ENCODE results near the gene NRP1.

The NRP1 gene

GRCh38 chr10:33174674-33175434 is 159.6 kb downstream of the NRP1 start:
- no peak for DNase-seq

- no peak for DNase-seq
Measured at GRCh38 chr10:33165911-33166310, 168.6 kb downstream of the NRP1 start.

DNA sequence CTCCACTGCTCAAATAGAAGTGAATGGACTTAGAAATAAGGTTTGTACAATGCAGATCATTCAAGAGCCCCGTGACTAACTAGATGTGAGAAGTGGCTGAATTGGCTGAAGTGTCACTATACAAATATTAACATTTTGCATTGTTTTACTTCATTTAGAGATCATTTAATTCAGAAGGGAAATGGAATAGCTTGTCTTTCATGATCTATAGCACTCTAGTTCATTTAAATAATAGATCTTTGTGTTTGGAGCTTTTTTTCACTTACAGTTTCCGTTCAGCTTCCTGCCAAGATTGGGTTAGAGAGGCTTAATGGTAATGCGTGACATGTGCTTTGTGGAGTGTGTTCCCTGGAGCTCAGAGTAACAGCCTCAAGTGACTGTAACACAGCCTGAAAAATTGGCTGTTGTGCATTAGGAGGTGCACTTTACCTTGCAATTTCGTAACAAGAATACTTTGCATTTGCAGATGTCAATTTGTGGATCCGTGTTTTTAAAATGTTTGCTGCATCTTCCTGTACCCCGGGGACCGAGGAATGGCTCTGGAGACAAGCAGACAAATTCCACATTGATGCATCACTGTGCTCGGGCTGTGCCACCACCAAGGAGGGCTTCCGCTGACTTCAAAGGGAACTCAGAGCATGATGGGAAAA is 170.3 kb downstream of the NRP1 start:
- no peak for DNase-seq

GRCh38 chr10:33162248-33162575 is 172.3 kb downstream of the NRP1 start:
- no peak for DNase-seq

- DNase-seq, result no peak
Measured at GRCh38 chr10:33161550-33162247, 172.8 kb downstream of the NRP1 start.

GRCh38 chr10:33160151-33160550 is 174.3 kb downstream of the NRP1 start:
- no peak for DNase-seq

GRCh38 chr10:33157103-33157502 is 177.4 kb downstream of the NRP1 start:
- DNase-seq, result no peak

- peak; percentile 11 for DNase-seq
Measured at GRCh38 chr10:33155720-33156638, 178.5 kb downstream of the NRP1 start.

- DNase-seq, result no peak
Measured at GRCh38 chr10:33154590-33154989, 179.9 kb downstream of the NRP1 start.

DNA sequence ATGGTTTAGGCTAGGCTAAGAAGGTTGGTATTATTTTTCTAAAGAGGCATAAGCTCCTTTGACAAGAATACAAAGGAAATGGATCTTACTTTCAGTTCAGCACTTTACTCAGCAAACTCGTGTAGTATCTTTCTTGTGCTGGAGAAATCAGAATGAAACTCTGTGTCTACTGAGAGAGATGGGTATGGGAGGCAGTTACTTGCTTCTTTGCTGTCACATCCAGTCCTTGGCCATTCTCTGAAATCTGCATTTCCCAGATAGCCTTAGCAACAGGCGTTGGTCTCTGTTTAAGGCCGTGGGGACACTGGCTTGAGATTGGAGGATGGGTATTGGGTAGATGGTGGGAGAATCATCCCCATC is 180.5 kb downstream of the NRP1 start:
- no peak for DNase-seq

GRCh38 chr10:33153251-33153967 is 181.1 kb downstream of the NRP1 start:
- DNase-seq, result no peak

DNA sequence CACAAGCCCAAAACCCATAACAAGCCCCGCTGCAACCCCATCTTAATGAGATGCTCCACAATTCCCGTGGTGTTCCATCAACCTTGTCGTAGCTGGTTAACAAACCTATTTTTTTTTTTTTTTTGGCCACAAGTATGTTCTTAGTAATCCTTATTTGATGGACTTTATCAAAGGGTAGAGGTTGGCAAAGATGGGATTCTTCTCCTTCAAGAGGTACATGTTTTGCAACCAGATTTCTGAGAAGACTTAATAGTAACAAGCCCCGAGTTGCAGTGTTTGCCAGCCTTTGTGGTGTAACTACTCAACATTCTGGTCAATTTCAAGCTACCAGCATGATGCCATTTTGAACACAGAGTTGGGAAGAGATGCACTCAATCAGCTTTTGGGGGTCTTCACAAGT is 181.7 kb downstream of the NRP1 start:
- DNase-seq, result no peak

DNA sequence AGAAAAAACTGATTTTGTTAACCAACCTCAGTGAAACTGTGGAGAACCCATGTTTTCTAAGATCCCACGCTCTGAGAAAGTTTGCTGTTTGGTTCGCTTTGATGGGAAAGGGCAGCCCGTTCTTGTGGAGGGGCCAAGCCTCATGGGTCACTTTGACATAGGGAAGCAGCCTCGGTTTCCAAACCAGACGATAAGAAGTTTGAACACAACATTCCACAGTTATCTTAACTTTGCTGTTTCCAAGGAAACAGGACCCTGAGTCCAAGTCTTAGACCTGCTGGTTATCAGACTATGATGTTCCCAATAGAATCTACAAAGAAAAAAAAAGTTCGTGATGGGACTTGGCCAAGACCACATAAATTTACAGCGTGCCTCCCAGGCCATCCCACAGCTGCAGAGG is 182.3 kb downstream of the NRP1 start:
- no peak for DNase-seq

DNA sequence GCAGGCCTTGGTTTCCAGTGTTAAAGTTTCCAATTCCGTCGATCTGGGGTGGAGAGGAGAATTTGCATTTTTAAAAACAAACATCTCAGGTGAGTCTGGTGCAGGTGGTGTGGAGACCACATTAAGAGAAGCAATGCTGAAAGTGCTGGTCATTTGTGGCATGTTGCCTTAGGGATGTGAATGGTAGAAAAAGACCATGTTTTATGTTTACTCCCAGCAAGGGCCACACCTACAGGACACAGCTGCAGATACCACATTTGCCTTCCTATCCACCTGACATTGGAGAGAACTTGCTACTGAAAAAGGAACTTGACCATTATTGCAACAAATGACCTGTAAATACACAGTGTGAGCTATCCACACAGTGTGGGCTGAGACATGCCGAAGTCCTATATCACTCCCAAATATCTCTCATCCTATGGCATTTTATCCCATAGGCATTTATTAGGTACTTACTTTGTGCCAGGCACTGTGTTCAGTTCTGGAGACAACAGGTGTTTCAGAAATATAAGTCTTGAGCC is 183.1 kb downstream of the NRP1 start:
- DNase-seq, result no peak

DNA sequence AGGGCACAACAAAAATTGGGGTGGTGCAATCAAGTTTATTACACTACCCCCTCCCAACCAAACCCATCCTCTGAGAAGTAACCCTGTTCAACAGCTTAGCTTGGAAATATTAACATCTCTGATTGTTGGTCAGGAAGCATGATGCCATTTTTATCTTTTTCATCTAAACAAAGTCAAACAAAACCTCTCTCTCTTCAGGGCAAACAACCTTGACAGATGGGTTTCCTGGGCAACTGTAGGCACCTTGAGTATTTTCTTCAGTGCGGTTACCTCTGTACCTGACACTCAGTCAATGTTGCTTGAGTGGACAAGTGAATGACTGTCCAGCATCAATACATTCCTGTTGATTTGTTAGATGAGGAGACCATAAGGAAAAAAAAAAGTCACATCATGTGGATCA is 183.6 kb downstream of the NRP1 start:
- DNase-seq, result no peak

GRCh38 chr10:33150146-33150545 is 184.3 kb downstream of the NRP1 start:
- DNase-seq, result no peak

DNA sequence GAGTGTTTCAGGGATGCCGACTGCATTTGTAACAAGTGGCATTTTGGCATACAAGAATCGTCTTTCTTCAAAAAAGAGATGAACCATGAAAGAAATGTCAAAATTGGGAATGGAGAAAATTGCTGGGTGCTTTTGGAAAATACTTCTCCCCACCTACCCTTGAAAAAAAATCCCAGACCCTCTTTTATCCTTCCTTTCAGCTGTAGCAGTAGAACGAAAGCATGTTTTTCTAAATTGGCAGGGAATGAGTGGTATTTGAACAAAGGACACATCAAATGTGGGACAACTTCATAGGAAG is 187.5 kb downstream of the NRP1 start:
- DNase-seq, result no peak

- DNase-seq, result no peak
Measured at GRCh38 chr10:33146189-33147012, 188.1 kb downstream of the NRP1 start.

DNA sequence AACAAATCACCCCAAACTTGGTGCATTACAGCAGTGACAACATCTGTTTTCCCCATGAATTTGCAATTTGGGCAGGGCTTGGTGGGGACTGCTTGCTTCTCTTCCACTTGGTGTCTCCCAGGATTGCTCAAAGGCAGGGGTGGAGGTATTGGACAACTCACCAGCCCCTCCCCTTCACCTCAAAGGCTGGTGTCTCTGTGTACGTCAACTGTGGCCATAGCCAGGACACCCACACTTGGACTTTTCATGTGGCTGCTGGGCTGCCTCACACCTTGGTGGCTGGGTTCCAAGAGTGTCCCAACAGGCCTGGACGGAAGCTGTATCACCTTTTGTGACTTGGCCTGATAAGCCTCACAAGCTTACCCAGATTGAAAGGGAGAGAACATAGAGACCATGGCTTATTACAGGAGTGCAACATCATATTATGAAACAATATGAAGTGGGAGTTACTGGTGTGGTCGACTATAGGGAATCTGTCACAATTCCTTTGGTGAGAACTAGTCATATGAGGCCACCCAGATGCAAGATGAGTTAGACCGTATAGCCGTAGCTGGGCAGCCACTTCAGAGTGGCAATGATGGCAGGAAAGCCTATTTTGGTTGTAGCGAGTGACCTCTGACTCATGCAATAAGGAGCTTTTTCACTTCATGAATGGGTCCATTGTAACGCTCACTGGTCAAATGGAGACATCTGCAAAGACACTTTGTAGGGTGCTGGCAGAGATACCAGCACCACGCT is 188.8 kb downstream of the NRP1 start:
- DNase-seq, result no peak

- DNase-seq, result no peak
Measured at GRCh38 chr10:33143160-33143728, 191.2 kb downstream of the NRP1 start.

DNA sequence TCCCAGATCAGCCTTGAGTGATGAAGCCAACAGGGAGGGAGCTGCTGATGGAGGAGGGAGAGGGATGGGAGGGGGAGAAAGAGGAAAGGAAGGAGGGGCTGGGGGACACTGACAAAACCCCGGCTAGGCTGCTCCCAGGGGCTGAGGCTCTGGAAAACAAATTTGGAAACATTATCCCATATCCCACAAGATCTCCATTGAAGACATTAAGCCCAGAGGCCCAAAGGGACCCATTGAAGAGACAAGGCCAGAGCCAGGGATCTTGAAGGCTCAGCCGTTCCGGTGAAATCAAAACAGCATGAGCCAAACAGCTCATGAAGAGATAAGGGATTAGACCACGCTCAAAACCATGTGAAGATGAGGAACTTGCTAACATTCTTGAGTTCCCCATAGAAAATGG is 192.2 kb downstream of the NRP1 start:
- DNase-seq, result no peak
